Stromal cell of bone marrow (primary cell): ENCODE results near the gene SULT6B1.
A peak's percentile ranks its signal among the peaks of the same experiment; 100 is the strongest.
"Not testable (repeated sequence)": the region's sequence is repeated elsewhere in the genome, so short reads cannot be mapped to it uniquely, and the experiment has no call there.

Source experiments
- DNase-seq: peaks from one replicate; pipeline ENCODE4 v3.0.0-alpha.2; 2012; ENCODE audit warnings: low read depth

The SULT6B1 gene

GRCh38 chr2:37188570-37188969, at the start of gene SULT6B1:
TSS of gene SULT6B1 (minus strand) at chr2:37188670. CDS start at chr2:37188640, 30 bp downstream.
- no peak for DNase-seq

- no peak for DNase-seq
These were observed 43.9 kb upstream of the SULT6B1 start for GRCh38 chr2:37232131-37232933.

- DNase-seq = peak; percentile 91
These were observed 43.0 kb upstream of the SULT6B1 start, which contains the start of the genes CEBPZ and NDUFAF7 for GRCh38 chr2:37231241-37232130. TSS of gene CEBPZ (minus strand) at chr2:37231596. CDS start at chr2:37231567, 29 bp downstream. TSS of gene NDUFAF7 (plus strand) at chr2:37231658. CDS start at chr2:37231706, 48 bp downstream.

GRCh38 chr2:37230581-37230980, 42.1 kb upstream of the SULT6B1 start:
- no peak for DNase-seq

GRCh38 chr2:37228788-37229187, 40.3 kb upstream of the SULT6B1 start:
- no peak for DNase-seq

- DNase-seq = no peak
These were observed 38.4 kb upstream of the SULT6B1 start for GRCh38 chr2:37226863-37227262.

GRCh38 chr2:37225129-37225528, 36.7 kb upstream of the SULT6B1 start:
- DNase-seq = not testable (repeated sequence)

- DNase-seq = no peak
These were observed 35.6 kb upstream of the SULT6B1 start for GRCh38 chr2:37224063-37224462.

GRCh38 chr2:37223131-37223530, 34.7 kb upstream of the SULT6B1 start:
- no peak for DNase-seq

- no peak for DNase-seq
These were observed 30.6 kb upstream of the SULT6B1 start for GRCh38 chr2:37219046-37219445.

- no peak for DNase-seq
These were observed 26.8 kb upstream of the SULT6B1 start for GRCh38 chr2:37215250-37215649.

- no peak for DNase-seq
These were observed 23.5 kb upstream of the SULT6B1 start for GRCh38 chr2:37211939-37212338.

GRCh38 chr2:37211212-37211611, 22.7 kb upstream of the SULT6B1 start:
- no peak for DNase-seq

- DNase-seq = not testable (repeated sequence)
These were observed 18.3 kb upstream of the SULT6B1 start for GRCh38 chr2:37206760-37207159.

GRCh38 chr2:37205689-37206341, 17.3 kb upstream of the SULT6B1 start:
- no peak for DNase-seq

GRCh38 chr2:37205071-37205661, 16.7 kb upstream of the SULT6B1 start:
- DNase-seq = not testable (repeated sequence)

GRCh38 chr2:37203708-37204107, 15.2 kb upstream of the SULT6B1 start:
- DNase-seq = no peak

- no peak for DNase-seq
These were observed 13.3 kb upstream of the SULT6B1 start for GRCh38 chr2:37201766-37202165.

GRCh38 chr2:37201208-37201607, 12.7 kb upstream of the SULT6B1 start:
- no peak for DNase-seq

GRCh38 chr2:37198681-37199065, 10.2 kb upstream of the SULT6B1 start:
- no peak for DNase-seq

GRCh38 chr2:37196320-37197195, 8.1 kb upstream of the SULT6B1 start, which contains the start of gene CEBPZOS:
TSS of gene CEBPZOS (plus strand) at chr2:37196496. CDS start at chr2:37199705, 3,209 bp downstream.
- peak; percentile 39 for DNase-seq
